WTC11 (cell line): ENCODE measurements around the gene MAP3K6.

Experiments used
- ATF1 ChIP-seq: sonication (generic); formaldehyde crosslinking; IDR thresholded peaks from 2 replicates; pipeline ENCODE4 v1.8.1; 2023; ENCODE audit warnings: mild to moderate bottlenecking, moderate library complexity, missing genetic modification reagents
- ATF2 ChIP-seq: sonication (generic); formaldehyde crosslinking; IDR thresholded peaks from 2 replicates; pipeline ENCODE4 v1.8.1; 2022; ENCODE audit warnings: low read depth, missing genetic modification reagents, borderline replicate concordance
- CREB1 ChIP-seq: sonication (generic); formaldehyde crosslinking; IDR thresholded peaks from 2 replicates; pipeline ENCODE4 v1.8.0; 2023; ENCODE audit warnings: mild to moderate bottlenecking, missing genetic modification reagents
- EMX1 ChIP-seq: fragments of 250-450 bp; sonication (Bioruptor Pico); IDR thresholded peaks from 2 replicates; pipeline ENCODE4 v1.8.0; 2021; ENCODE audit warnings: mild to moderate bottlenecking
- MLX ChIP-seq: sonication (generic); formaldehyde crosslinking; IDR thresholded peaks from 2 replicates; pipeline ENCODE4 v1.8.1; 2023; ENCODE audit warnings: mild to moderate bottlenecking, missing genetic modification reagents, moderate library complexity
- NFE2L1 ChIP-seq: sonication (generic); formaldehyde crosslinking; IDR thresholded peaks from 2 replicates; pipeline ENCODE4 v1.8.1; 2023; ENCODE audit warnings: missing genetic modification reagents
- NR1H2 ChIP-seq: sonication (generic); formaldehyde crosslinking; IDR thresholded peaks from 2 replicates; pipeline ENCODE4 v1.9.0; 2021; ENCODE audit warnings: mild to moderate bottlenecking, moderate library complexity, missing genetic modification reagents
- OVOL2 ChIP-seq: fragments of 250-450 bp; sonication (Bioruptor Pico); IDR thresholded peaks from 2 replicates; pipeline ENCODE4 v1.9.0; 2021; ENCODE audit warnings: mild to moderate bottlenecking, borderline replicate concordance
- PREB ChIP-seq: sonication (generic); formaldehyde crosslinking; IDR thresholded peaks from 2 replicates; pipeline ENCODE4 v1.8.1; 2022; ENCODE audit warnings: mild to moderate bottlenecking, missing genetic modification reagents, moderate library complexity, borderline replicate concordance
- SOX15 ChIP-seq: fragments of 250-450 bp; sonication (Bioruptor Pico); IDR thresholded peaks from 2 replicates; pipeline ENCODE4 v1.9.0; 2021; ENCODE audit warnings: mild to moderate bottlenecking
- ZNF232 ChIP-seq: sonication (generic); formaldehyde crosslinking; IDR thresholded peaks from 2 replicates; pipeline ENCODE4 v1.8.0; 2022; ENCODE audit warnings: mild to moderate bottlenecking, missing genetic modification reagents
- ZNF263 ChIP-seq: sonication (generic); formaldehyde crosslinking; IDR thresholded peaks from 2 replicates; pipeline ENCODE4 v1.8.1; 2022; ENCODE audit warnings: low read depth, mild to moderate bottlenecking, moderate library complexity, missing genetic modification reagents
- TF ChIP-seq, protein P1 (sequence below): fragments of 200-600 bp; IDR thresholded peaks from 2 replicates; pipeline ENCODE4 v1.8.0; 2022; ENCODE audit warnings: antibody characterized with exemption
- TF ChIP-seq, protein P2 (sequence below): sonication (generic); formaldehyde crosslinking; IDR thresholded peaks from 2 replicates; pipeline ENCODE4 v1.8.0; 2022; ENCODE audit warnings: mild to moderate bottlenecking, missing genetic modification reagents

GRCh38 chr1:27363766-27364695 lies 2.7 kb downstream of the MAP3K6 start:
- no peak for TF ChIP-seq PREB (CRISPR knock-in tag)
- TF ChIP-seq, protein P1, sequence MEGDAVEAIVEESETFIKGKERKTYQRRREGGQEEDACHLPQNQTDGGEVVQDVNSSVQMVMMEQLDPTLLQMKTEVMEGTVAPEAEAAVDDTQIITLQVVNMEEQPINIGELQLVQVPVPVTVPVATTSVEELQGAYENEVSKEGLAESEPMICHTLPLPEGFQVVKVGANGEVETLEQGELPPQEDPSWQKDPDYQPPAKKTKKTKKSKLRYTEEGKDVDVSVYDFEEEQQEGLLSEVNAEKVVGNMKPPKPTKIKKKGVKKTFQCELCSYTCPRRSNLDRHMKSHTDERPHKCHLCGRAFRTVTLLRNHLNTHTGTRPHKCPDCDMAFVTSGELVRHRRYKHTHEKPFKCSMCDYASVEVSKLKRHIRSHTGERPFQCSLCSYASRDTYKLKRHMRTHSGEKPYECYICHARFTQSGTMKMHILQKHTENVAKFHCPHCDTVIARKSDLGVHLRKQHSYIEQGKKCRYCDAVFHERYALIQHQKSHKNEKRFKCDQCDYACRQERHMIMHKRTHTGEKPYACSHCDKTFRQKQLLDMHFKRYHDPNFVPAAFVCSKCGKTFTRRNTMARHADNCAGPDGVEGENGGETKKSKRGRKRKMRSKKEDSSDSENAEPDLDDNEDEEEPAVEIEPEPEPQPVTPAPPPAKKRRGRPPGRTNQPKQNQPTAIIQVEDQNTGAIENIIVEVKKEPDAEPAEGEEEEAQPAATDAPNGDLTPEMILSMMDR = no peak
- no peak for TF ChIP-seq EMX1 (CRISPR knock-in tag)
- TF ChIP-seq, protein P2, sequence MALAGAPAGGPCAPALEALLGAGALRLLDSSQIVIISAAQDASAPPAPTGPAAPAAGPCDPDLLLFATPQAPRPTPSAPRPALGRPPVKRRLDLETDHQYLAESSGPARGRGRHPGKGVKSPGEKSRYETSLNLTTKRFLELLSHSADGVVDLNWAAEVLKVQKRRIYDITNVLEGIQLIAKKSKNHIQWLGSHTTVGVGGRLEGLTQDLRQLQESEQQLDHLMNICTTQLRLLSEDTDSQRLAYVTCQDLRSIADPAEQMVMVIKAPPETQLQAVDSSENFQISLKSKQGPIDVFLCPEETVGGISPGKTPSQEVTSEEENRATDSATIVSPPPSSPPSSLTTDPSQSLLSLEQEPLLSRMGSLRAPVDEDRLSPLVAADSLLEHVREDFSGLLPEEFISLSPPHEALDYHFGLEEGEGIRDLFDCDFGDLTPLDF (CRISPR knock-in tag) = no peak
- TF ChIP-seq ZNF263 (CRISPR knock-in tag) = no peak
- TF ChIP-seq CREB1 (CRISPR knock-in tag) = no peak
- no peak for TF ChIP-seq SOX15
- no peak for TF ChIP-seq ATF2 (CRISPR knock-in tag)
- no peak for TF ChIP-seq OVOL2
- no peak for TF ChIP-seq MLX (CRISPR knock-in tag)
- no peak for TF ChIP-seq ZNF232 (CRISPR knock-in tag)
- TF ChIP-seq NR1H2 = no peak
- TF ChIP-seq NFE2L1 (CRISPR knock-in tag) = no peak
- TF ChIP-seq ATF1 (CRISPR knock-in tag) = no peak
